OCI-LY3 (cell line): Measurements from ENCODE around the gene CCL7.

ENCODE experiments used
- H2AFZ ChIP-seq: fragments of 200-600, 300-600 bp; shearing (Covaris generic); 2 replicates; pipeline ENCODE4 v1.6.0; 2014; ENCODE audit warnings: antibody characterized with exemption, low read depth, low read length
- H3K27ac ChIP-seq: fragments of 200-600, 300-600 bp; sonication (generic); 2 replicates; pipeline ENCODE4 v1.5.1; 2014; ENCODE audit warnings: mild to moderate bottlenecking, low read length, moderate library complexity, mixed read lengths
- H3K27me3 ChIP-seq: fragments of 200-600, 300-600 bp; sonication (generic); 2 replicates; pipeline ENCODE4 v1.6.1; 2014; ENCODE audit warnings: low read depth, low read length, mixed read lengths
- H3K36me3 ChIP-seq: fragments of 200-600, 300-600 bp; sonication (generic); replicated peaks from 2 replicates; pipeline ENCODE3; 2014; ENCODE audit warnings: low read depth, low read length, mixed read lengths
- H3K4me1 ChIP-seq: fragments of 300-600, 200-600 bp; sonication (generic); 2 replicates; pipeline ENCODE4 v1.6.1; 2014; ENCODE audit warnings: low read length, mixed read lengths
- H3K4me2 ChIP-seq: fragments of 200-600, 300-600 bp; sonication (generic); 2 replicates; pipeline ENCODE4 v1.6.1; 2014; ENCODE audit warnings: low read length, mixed read lengths
- H3K4me3 ChIP-seq: fragments of 300-600, 200-600 bp; sonication (generic); 2 replicates; pipeline ENCODE4 v1.5.1; 2014; ENCODE audit warnings: antibody characterized with exemption, mild to moderate bottlenecking, low read length, moderate library complexity
- H3K79me2 ChIP-seq: fragments of 300-600, 200-600 bp; shearing (Covaris generic); 2 replicates; pipeline ENCODE4 v1.6.1; 2014; ENCODE audit warnings: mild to moderate bottlenecking, low read length, mixed read lengths
- H3K9ac ChIP-seq: fragments of 300-600, 200-600 bp; shearing (Covaris generic); 2 replicates; pipeline ENCODE4 v1.6.0; 2014; ENCODE audit warnings: mild to moderate bottlenecking, low read length, moderate library complexity
- H3K9me3 ChIP-seq: fragments of 200-600, 300-600 bp; shearing (Covaris generic); 2 replicates; pipeline ENCODE4 v1.6.1; 2014; ENCODE audit warnings: low read length, mixed read lengths; ENCODE audit not compliant: insufficient read depth
- H4K20me1 ChIP-seq: fragments of 200-600, 300-600 bp; sonication (generic); 2 replicates; pipeline ENCODE4 v1.6.1; 2016; ENCODE audit warnings: low read length, mixed read lengths; ENCODE audit not compliant: insufficient read depth
- CTCF ChIP-seq: fragments of 200-600, 300-600 bp; sonication (generic); IDR thresholded peaks from 2 replicates; pipeline ENCODE4 v1.5.1; 2014; ENCODE audit warnings: antibody characterized with exemption, low read length, low read depth
- EZH2phosphoT487 ChIP-seq: fragments of 200-600 bp; shearing (Covaris generic); IDR thresholded peaks from 2 replicates; pipeline ENCODE4 v1.6.1; 2018; ENCODE audit warnings: antibody characterized with exemption, mixed run types, low read depth

The CCL7 gene

GRCh38 chr17:34265711-34266110 lies 4.3 kb upstream of the CCL7 start:
- H3K79me2 ChIP-seq = no peaks in the 10 kb centered on the region
- H3K4me1 ChIP-seq = peaks cover 7% of the 10 kb centered on the region
- H3K4me3 ChIP-seq = no peak overlapping the region
- H3K27me3 ChIP-seq = peaks cover 62% of the 10 kb centered on the region
- no peak overlapping the region for H2AFZ ChIP-seq
- H3K27ac ChIP-seq = no peak overlapping the region
- TF ChIP-seq EZH2phosphoT487 (no peak), CTCF (no peak)
- H3K36me3 ChIP-seq = no peaks in the 10 kb centered on the region
- H4K20me1 ChIP-seq = no peaks in the 10 kb centered on the region
- H3K9me3 ChIP-seq = no peaks in the 10 kb centered on the region
- H3K4me2 ChIP-seq = no peak overlapping the region
- H3K9ac ChIP-seq = no peak overlapping the region

- H3K27ac ChIP-seq = no peak overlapping the region
- no peak overlapping the region for H3K4me3 ChIP-seq
- no peaks in the 10 kb centered on the region for H4K20me1 ChIP-seq
- no peaks in the 10 kb centered on the region for H3K4me1 ChIP-seq
- TF ChIP-seq CTCF (no peak), EZH2phosphoT487 (no peak)
- no peak overlapping the region for H3K9ac ChIP-seq
- no peak overlapping the region for H2AFZ ChIP-seq
- peaks cover 46% of the 10 kb centered on the region for H3K27me3 ChIP-seq
- H3K9me3 ChIP-seq = no peaks in the 10 kb centered on the region
- no peaks in the 10 kb centered on the region for H3K79me2 ChIP-seq
- no peaks in the 10 kb centered on the region for H3K36me3 ChIP-seq
- H3K4me2 ChIP-seq = no peak overlapping the region
These were observed 5.9 kb downstream of the CCL7 start for GRCh38 chr17:34275881-34276280.

GRCh38 chr17:34276826-34277225 lies 6.8 kb downstream of the CCL7 start:
- peaks cover 39% of the 10 kb centered on the region for H3K27me3 ChIP-seq
- H3K79me2 ChIP-seq = no peaks in the 10 kb centered on the region
- no peaks in the 10 kb centered on the region for H4K20me1 ChIP-seq
- no peak overlapping the region for H3K27ac ChIP-seq
- no peaks in the 10 kb centered on the region for H3K4me1 ChIP-seq
- no peaks in the 10 kb centered on the region for H3K9me3 ChIP-seq
- H3K4me3 ChIP-seq = no peak overlapping the region
- TF ChIP-seq CTCF = no peak
- no peak for TF ChIP-seq EZH2phosphoT487
- no peaks in the 10 kb centered on the region for H3K36me3 ChIP-seq
- no peak overlapping the region for H3K9ac ChIP-seq
- no peak overlapping the region for H2AFZ ChIP-seq
- no peak overlapping the region for H3K4me2 ChIP-seq

- Histone ChIP-seq H3K79me2 (no peaks in the 10 kb centered on the region), H3K4me1 (no peaks in the 10 kb centered on the region), H3K27ac (no peak overlapping the region), H3K36me3 (no peaks in the 10 kb centered on the region), H4K20me1 (no peaks in the 10 kb centered on the region), H3K27me3 (peaks cover 48% of the 10 kb centered on the region), H3K9me3 (no peaks in the 10 kb centered on the region), H2AFZ (no peak overlapping the region), H3K4me2 (no peak overlapping the region), H3K9ac (no peak overlapping the region), H3K4me3 (no peak overlapping the region)
- TF ChIP-seq CTCF = no peak
- no peak for TF ChIP-seq EZH2phosphoT487
These were observed 13.6 kb downstream of the CCL7 start for GRCh38 chr17:34283571-34283970.
